K562 treated with DMSO at 1 percent for 12 hours (cell line): ENCODE measurements around the gene H19. TPM values are rescaled to one million over a fixed set of nuclear protein-coding genes. Genes with fewer than 3 reads are reported as not detected.

Experiments
- total RNA-seq: library from RNA; unstranded; fragments of 300-600 nt; gene quantifications from 2 replicates; pipeline ENCODE4 v1.2.3, GENCODE V29; 2022; ENCODE audit not compliant: insufficient read depth

The H19 gene
- 1.2 and 2.0 TPM in 2 replicates for total RNA-seq

DNA sequence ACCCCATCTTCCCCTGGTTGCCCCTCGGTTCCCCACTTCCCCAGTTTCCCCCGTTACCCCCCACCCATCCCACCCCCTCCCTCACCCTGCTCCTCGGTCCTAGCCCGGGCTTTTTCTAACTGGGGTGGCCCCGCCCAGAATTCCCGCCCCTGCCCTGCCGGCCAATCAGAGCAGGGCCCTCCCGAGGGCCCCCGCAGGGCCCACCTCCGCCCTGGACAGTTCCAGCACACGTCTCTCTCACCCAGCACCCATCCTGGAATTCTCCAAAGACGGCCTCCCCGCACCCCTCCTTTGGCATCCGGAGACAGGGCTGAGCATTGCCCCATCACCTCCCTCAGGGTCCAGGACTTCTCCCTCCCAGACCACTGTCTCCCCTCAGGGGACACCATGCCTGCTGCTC, at the start of gene H19:
Gene H19 (minus strand): TSS at position 88 of the 400 bp plus-strand sequence.

DNA sequence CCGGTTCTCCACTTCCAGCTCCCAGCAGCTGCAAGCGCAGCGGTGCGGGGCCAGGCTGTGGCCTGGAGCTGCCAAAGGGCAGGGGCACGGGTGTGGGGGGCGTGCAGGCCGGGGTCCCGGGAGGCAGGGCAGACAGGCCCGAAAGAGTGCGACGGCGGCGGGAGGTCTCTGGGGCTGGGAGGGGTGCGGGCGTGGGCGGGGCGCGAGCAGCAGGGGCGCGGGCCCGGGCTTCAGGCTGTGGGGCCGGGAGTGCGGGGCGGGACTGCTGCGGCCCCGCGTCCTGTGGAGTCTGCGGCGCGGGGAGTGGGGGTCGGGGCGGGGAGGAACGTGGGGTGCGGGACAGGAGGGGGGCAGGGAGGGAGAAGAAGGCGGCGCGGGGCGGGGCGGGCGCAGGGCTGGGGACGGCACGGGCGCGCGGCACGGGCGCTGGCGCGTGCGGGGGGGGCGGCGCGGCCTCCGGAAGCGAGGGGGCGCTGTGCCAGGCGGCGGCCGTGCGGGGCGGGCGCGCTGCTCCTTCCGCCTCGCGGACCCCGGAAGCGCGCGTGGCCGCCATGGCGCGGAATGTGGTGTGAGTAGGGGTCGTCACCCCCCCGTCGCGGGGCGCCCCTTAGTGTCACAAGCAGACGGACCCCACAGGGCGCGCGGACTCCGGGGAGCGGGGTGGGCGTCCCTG, 50.7 kb downstream of the H19 start, which contains the start of gene MRPL23:
Gene MRPL23 (plus strand): TSS at position 521 of the 673 bp plus-strand sequence. CDS start 31 bp downstream, at position 552.

Other genes starting within 250 kb of the H19 start
- 0.41 TPM in 1 of 2 replicates, not detected in the other for gene IFITM10, start 247.2 kb downstream of the H19 start, total RNA-seq
- gene CTSD, start 233.9 kb downstream of the H19 start, total RNA-seq, result 308 and 351 TPM in 2 replicates
- gene SYT8, start 162.9 kb downstream of the H19 start, total RNA-seq, result not detected in 2 replicates
- not detected in 2 replicates for gene TNNI2, start 158.9 kb downstream of the H19 start, total RNA-seq
- not detected in 2 replicates for gene LSP1, start 144.8 kb downstream of the H19 start, total RNA-seq
- not detected in 2 replicates for gene PRR33, start 105.9 kb downstream of the H19 start, total RNA-seq
- gene TNNT3, start 78.1 kb downstream of the H19 start, total RNA-seq, result not detected in 2 replicates
- gene MRPL23, start 50.5 kb downstream of the H19 start, total RNA-seq, result 52.9 and 69.1 TPM in 2 replicates
- not detected in 2 replicates for gene IGF2, start 141.5 kb upstream of the H19 start, total RNA-seq
- not detected in 2 replicates for gene INS, start 163.4 kb upstream of the H19 start, total RNA-seq
- gene TH, start 174.0 kb upstream of the H19 start, total RNA-seq, result not detected in 2 replicates